ENCODE measurements around the gene ADAM33.

ADAM33 gene, protein sequence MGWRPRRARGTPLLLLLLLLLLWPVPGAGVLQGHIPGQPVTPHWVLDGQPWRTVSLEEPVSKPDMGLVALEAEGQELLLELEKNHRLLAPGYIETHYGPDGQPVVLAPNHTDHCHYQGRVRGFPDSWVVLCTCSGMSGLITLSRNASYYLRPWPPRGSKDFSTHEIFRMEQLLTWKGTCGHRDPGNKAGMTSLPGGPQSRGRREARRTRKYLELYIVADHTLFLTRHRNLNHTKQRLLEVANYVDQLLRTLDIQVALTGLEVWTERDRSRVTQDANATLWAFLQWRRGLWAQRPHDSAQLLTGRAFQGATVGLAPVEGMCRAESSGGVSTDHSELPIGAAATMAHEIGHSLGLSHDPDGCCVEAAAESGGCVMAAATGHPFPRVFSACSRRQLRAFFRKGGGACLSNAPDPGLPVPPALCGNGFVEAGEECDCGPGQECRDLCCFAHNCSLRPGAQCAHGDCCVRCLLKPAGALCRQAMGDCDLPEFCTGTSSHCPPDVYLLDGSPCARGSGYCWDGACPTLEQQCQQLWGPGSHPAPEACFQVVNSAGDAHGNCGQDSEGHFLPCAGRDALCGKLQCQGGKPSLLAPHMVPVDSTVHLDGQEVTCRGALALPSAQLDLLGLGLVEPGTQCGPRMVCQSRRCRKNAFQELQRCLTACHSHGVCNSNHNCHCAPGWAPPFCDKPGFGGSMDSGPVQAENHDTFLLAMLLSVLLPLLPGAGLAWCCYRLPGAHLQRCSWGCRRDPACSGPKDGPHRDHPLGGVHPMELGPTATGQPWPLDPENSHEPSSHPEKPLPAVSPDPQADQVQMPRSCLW

DNA sequence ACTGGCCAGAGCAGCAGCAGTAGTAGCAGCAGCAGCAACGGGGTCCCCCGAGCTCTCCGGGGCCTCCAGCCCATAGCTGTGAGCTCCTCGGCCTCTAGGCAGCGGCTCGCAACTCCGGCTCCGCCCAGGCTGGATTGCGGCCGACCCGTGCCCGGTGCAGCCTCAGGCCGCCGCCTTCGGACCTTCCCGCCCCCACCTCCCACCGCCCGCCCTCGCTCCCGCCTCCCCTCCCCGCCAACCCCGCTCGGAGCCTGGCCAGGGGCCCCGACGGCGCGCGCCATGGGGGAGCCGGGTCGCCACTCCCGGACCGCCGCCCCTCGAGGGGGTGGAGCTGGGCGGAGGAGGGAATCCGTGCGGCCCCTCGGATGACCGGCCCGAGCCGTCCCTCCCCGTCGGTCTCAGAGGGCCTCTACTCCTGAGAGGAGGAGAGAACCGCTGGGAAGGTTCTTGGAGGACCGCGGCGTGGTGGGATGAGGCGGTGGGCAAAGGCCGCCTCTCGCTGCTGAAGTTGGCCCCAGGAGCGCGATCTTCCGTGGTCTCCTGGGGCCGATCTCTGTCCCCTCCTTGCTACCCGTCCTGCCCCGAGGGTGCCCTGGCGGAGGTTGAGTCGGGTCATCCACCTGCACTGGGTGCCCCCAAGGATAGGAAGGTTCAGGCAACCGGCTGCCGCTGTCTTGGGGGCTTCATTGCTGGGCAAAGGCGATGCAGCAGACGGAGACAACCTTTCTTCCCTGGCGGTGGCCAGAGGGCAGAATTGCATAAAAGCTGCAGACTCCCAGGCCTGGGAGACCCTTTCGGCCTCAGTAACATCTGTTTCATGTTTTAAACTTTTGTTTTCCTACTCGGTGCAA lies at the start of gene ADAM33:
Gene ADAM33 (minus strand): TSS at position 80 of the 851 bp plus-strand sequence. CDS start 6 bp downstream, at position 74.
- peak; percentile 56 for DNase-seq (ENCODE audit: low read depth, low spot score)

GRCh38 chr20:3730803-3731672 lies 49.2 kb upstream of the ADAM33 start:
- no peak for DNase-seq (ENCODE audit: low read depth, low spot score)

- no peak for DNase-seq (ENCODE audit: low read depth, low spot score)
Measured at GRCh38 chr20:3729811-3730540, 48.2 kb upstream of the ADAM33 start.

GRCh38 chr20:3729378-3729777 lies 47.6 kb upstream of the ADAM33 start:
- DNase-seq (ENCODE audit: low read depth, low spot score), result no peak

GRCh38 chr20:3728876-3729275 lies 47.1 kb upstream of the ADAM33 start:
- no peak for DNase-seq (ENCODE audit: low read depth, low spot score)

GRCh38 chr20:3728354-3728753 lies 46.5 kb upstream of the ADAM33 start:
- no peak for DNase-seq (ENCODE audit: low read depth, low spot score)

- DNase-seq (ENCODE audit: low read depth, low spot score), result peak; percentile 45
Measured at GRCh38 chr20:3727401-3728021, 45.7 kb upstream of the ADAM33 start.

DNA sequence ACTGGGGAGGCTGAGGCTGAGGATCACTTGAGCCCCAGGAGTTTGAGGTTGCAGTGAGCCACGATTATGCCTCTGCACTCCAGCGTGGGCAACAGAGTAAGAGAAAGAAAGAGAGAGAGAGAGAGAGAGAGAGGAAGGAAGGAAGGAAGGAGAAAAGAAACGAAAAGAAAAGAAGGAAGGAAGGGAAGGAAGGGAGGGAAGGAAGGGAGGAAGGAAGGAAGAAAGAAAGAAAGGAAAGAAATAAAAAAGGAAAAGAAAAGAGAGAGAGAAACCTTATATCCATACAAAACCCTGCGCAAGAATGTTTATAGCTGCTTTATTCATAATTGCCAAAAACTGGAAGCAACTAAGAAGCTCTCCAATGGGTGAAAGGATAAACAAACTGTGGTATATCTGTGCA lies 42.5 kb upstream of the ADAM33 start:
- no peak for DNase-seq (ENCODE audit: low read depth, low spot score)

DNA sequence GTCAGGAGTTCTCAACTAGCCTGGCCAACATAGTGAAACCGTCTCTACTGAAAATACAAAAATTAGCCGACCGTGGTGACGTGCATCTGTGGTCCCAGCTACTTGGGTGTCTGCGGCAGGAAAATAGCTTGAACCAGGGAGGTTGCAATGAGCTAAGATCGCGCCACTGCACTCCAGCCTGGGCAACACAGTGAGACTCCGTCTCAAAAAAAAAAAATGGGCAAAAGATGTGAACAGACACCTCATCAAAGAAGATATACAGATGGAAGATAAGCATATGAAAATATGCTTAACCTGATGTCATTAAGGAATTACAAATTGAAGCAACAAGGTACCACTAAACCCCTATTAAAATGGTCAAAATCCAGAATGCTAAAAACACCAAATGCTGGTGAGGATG lies 41.5 kb upstream of the ADAM33 start:
- no peak for DNase-seq (ENCODE audit: low read depth, low spot score)

DNA sequence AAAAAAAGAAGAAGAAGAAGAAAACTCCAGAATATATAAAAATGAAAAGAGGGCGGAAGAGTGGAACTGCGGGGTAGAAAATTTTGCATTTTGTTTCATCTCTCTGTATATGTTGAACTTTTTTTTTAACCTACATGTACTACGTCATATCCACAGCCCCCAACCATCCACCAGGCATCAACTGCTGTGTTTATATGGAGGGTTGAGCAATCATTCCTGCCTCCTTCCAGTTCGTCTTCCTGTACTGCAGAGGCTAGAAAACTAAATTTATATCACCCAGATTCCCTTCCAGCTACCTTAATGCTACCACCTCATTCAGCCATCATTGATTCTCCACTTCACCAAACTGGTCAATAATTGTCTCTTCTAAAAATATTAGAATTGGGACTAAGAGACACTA lies 40.1 kb upstream of the ADAM33 start:
- DNase-seq (ENCODE audit: low read depth, low spot score), result no peak

- no peak for DNase-seq (ENCODE audit: low read depth, low spot score)
Measured at GRCh38 chr20:3720626-3721025, 38.8 kb upstream of the ADAM33 start.

DNA sequence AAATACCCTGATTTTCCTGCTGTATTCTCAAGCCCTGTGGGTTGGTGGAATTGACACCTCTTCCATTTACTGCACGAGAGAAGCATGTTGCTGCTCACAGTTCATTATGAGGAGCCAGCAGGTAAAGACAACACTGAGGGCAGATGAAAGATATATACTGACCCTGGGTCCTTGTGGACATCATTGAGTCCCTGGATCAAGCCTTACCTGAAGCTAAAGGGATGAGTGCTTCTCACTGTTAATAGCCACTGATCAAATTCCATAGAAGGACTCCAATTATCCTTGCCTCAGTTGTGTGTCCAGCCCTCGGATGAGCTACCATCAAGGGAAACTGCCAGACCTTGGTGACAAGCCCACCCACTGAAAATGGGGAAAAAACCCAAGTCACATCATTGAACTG lies 38.3 kb upstream of the ADAM33 start:
- no peak for DNase-seq (ENCODE audit: low read depth, low spot score)

GRCh38 chr20:3719046-3719445 lies 37.2 kb upstream of the ADAM33 start:
- DNase-seq (ENCODE audit: low read depth, low spot score), result no peak

DNA sequence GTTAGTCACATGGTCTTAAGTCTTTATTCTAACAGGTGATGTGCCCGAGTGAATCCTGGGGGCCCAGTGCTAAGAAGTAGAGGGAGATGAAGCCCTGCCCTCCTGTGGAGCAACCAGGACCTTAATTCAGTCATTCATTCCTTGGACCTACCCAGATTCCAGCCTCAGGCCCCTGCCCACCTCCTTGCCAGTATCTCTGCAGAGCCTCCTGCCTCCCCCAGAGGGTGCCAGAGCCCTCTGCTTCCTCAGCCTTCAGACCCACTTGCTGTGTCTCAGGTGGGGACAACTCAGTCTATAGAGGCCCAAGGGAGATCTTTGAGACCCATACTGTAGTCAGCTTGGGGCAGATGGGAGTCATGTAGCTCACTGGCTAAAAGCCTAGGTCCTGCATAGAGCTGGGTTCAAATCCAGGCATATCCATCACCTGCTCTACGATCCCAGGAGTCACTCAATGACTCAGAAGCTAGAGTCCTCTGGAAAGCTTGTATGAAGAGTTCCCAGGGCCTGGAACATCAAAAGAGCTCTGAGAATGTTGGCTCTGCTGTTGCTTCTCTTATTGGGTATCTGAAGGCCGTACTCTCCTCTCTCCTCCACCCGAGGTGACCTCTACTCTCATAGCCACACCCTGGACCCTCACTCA lies 34.5 kb upstream of the ADAM33 start:
- DNase-seq (ENCODE audit: low read depth, low spot score), result peak; percentile 65

GRCh38 chr20:3714092-3714491 lies 32.3 kb upstream of the ADAM33 start:
- DNase-seq (ENCODE audit: low read depth, low spot score), result no peak

DNA sequence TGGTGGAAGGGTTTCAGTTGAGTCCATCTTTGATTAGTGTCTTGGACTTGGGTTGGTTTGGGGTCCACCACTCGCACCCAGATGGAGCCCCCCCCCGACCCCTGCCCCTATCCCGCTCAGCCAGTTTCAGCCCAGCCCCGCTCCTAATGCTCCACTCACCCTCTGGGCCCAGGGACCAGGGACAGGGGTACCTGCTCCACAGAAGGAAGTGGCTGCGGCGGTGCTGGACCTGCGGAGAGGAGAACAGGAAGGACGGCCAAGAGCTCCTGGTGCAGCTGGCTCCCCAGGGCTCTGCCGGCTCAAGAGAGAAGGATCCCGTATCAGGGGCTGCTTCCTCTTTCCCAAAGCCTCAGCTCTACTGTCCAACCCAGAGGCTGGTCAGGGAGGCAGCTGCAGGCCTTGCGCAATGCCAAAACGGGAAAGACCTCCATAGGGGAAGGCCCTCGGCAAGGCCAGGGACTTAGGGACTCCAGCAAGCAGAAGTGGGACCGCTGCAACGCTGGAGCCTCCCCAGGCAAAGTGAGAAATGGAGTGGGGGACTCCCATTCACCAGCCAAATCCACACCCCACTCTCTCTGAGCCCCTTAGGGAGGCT lies 30.6 kb upstream of the ADAM33 start, which contains the start of gene SIGLEC1:
Gene SIGLEC1 (minus strand): TSS at position 322 of the 595 bp plus-strand sequence. CDS start 5,472 bp downstream, outside the sequence.
- DNase-seq (ENCODE audit: low read depth, low spot score), result no peak

GRCh38 chr20:3711484-3711941 lies 29.7 kb upstream of the ADAM33 start:
- DNase-seq (ENCODE audit: low read depth, low spot score), result no peak

DNA sequence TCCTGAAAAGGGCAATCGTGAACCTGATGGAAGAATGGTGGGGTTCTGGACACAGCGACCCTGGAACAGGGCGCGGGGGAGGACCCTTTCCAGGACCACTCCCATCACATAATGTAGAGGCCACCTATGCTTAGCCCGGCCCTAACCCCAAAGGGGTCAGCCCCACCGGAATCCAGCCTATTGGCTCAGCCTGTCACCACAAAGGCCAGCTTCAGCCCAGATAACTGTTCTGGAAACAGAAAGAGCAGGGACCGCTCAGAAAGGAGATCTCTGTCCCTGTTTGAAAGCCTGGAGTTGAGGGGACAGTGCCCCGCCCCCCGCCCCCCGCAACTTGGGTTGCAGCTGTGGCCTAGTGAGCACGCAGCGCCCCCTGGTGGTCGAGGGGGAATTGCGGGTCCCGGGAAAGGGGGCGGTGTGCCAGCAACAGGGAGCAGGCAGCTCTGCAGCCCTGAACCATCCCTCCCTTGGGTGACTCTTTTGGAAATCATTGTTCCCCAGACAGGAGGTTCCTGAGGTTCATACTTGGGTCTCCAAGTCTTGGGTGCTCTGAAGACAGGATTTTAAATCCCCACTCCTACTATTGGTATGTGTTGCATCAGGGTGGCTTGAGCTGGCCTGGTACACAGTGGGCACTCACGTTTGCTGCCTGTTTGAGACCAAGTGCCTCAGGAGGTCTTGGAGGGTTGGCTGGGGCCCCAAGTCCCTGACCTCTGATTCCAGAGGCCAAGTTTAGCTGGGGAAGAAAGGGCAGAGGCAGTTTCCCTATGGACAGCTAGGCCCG lies 29.1 kb upstream of the ADAM33 start:
- peak; percentile 79 for DNase-seq (ENCODE audit: low read depth, low spot score)

Data from astrocyte of the hippocampus (primary cell).